GM23338 (cell line): ENCODE results near the gene RNF4. TPM values are rescaled to one million over a fixed set of nuclear protein-coding genes. Genes with fewer than 3 reads are reported as not detected.

Experiments
- ATAC-seq: fragments of 200-7000 bp; cut with Tn5 transposase; 3 replicates; pipeline ENCODE4 v1.9.1; 2020
- DNase-seq: peaks from one replicate; pipeline ENCODE4 v3.0.0-alpha.2; 2015; ENCODE audit warnings: low spot score
- H2AFZ ChIP-seq: fragments of 200-600 bp; sonication (generic); 2 replicates; pipeline ENCODE4 v1.8.0; 2016; ENCODE audit warnings: antibody characterized with exemption, mild to moderate bottlenecking, moderate library complexity
- H3F3A ChIP-seq: fragments of 200-600 bp; sonication (generic); replicated peaks from 2 replicates; pipeline ENCODE4 v1.8.0; 2017; ENCODE audit warnings: antibody characterized with exemption, mixed run types, low read depth
- H3K27ac ChIP-seq: fragments of 200-600 bp; sonication (generic); 2 replicates; pipeline ENCODE4 v1.6.1; 2016; ENCODE audit warnings: low read depth
- H3K27me3 ChIP-seq: fragments of 200-600 bp; sonication (generic); 2 replicates; pipeline ENCODE4 v1.8.0; 2016; ENCODE audit warnings: mild to moderate bottlenecking, mixed run types, moderate library complexity; ENCODE audit not compliant: insufficient read depth
- H3K36me3 ChIP-seq: fragments of 200-600 bp; sonication (generic); 2 replicates; pipeline ENCODE4 v1.8.0; 2016; ENCODE audit warnings: mild to moderate bottlenecking; ENCODE audit not compliant: insufficient read depth
- H3K4me1 ChIP-seq: fragments of 200-600 bp; sonication (generic); 2 replicates; pipeline ENCODE4 v1.8.0; 2016; ENCODE audit warnings: mild to moderate bottlenecking, moderate library complexity; ENCODE audit not compliant: insufficient read depth
- H3K4me2 ChIP-seq: fragments of 200-600 bp; sonication (generic); 2 replicates; pipeline ENCODE4 v1.7.1; 2017; ENCODE audit warnings: mixed run types
- H3K4me3 ChIP-seq: fragments of 200-600 bp; sonication (generic); 2 replicates; pipeline ENCODE4 v1.6.1; 2016; ENCODE audit warnings: mixed run types
- H3K79me2 ChIP-seq: fragments of 200-600 bp; sonication (generic); replicated peaks from 2 replicates; pipeline ENCODE4 v1.8.0; 2017; ENCODE audit warnings: mild to moderate bottlenecking; ENCODE audit not compliant: insufficient read depth
- H3K9me2 ChIP-seq: fragments of 200-600 bp; sonication (generic); 2 replicates; pipeline ENCODE4 v1.8.0; 2017; ENCODE audit not compliant: insufficient read depth
- H4K20me1 ChIP-seq: fragments of 200-600 bp; sonication (generic); replicated peaks from 2 replicates; pipeline ENCODE4 v1.8.0; 2017; ENCODE audit warnings: mild to moderate bottlenecking; ENCODE audit not compliant: insufficient read depth
- H3K27ac Mint-ChIP-seq: 2 replicates; pipeline ENCODE4 v1.8.0; 2020; ENCODE audit warnings: inconsistent platforms, mild to moderate bottlenecking, moderate library complexity, mixed read lengths
- H3K27me3 Mint-ChIP-seq: 3 replicates; pipeline ENCODE4 v1.8.0; 2022; ENCODE audit warnings: low read depth, mild to moderate bottlenecking, moderate library complexity, mixed read lengths, inconsistent platforms; ENCODE audit not compliant: insufficient read depth, poor library complexity
- H3K36me3 Mint-ChIP-seq: 3 replicates; pipeline ENCODE4 v1.8.0; 2021; ENCODE audit warnings: low read depth, mild to moderate bottlenecking, inconsistent platforms, moderate library complexity, mixed read lengths
- H3K4me1 Mint-ChIP-seq: 3 replicates; pipeline ENCODE4 v1.8.0; 2020; ENCODE audit warnings: mild to moderate bottlenecking, inconsistent platforms, mixed read lengths
- H3K4me3 Mint-ChIP-seq: 3 replicates; pipeline ENCODE4 v1.8.0; 2021; ENCODE audit warnings: moderate library complexity, mild to moderate bottlenecking, inconsistent platforms, mixed read lengths
- H3K9me3 Mint-ChIP-seq: 3 replicates; pipeline ENCODE4 v1.8.0; 2020; ENCODE audit warnings: moderate library complexity, mild to moderate bottlenecking, inconsistent platforms, mixed read lengths
- CREB1 ChIP-seq: fragments of 250-450 bp; sonication (Bioruptor Pico); IDR thresholded peaks from 2 replicates; pipeline ENCODE4 v1.5.0; 2020; ENCODE audit warnings: low read depth, mild to moderate bottlenecking, moderate library complexity
- ETS1 ChIP-seq: IDR thresholded peaks from 2 replicates; pipeline ENCODE4 v1.6.1; 2016; ENCODE audit warnings: antibody characterized with exemption
- EZH2 ChIP-seq: fragments of 200-600 bp; sonication (generic); IDR thresholded peaks from one replicate; pipeline ENCODE4 v1.8.0; 2017; ENCODE audit warnings: antibody characterized with exemption, mild to moderate bottlenecking, low read depth; ENCODE audit not compliant: unreplicated experiment
- JUNB ChIP-seq: IDR thresholded peaks from one replicate; pipeline ENCODE4 v1.6.1; 2016; ENCODE audit warnings: antibody characterized with exemption; ENCODE audit not compliant: unreplicated experiment
- NANOG ChIP-seq: IDR thresholded peaks from 2 replicates; pipeline ENCODE4 v1.6.1; 2016; ENCODE audit warnings: antibody characterized with exemption, borderline replicate concordance
- POLR2AphosphoS5 ChIP-seq: IDR thresholded peaks from 2 replicates; pipeline ENCODE4 v1.6.1; 2016; ENCODE audit warnings: antibody characterized with exemption, low read depth
- REST ChIP-seq: IDR thresholded peaks from one replicate; pipeline ENCODE4 v1.6.1; 2018; ENCODE audit warnings: antibody characterized with exemption; ENCODE audit not compliant: unreplicated experiment
- STAT1 ChIP-seq: IDR thresholded peaks from one replicate; pipeline ENCODE4 v1.6.1; 2016; ENCODE audit warnings: antibody characterized with exemption; ENCODE audit not compliant: unreplicated experiment
- ZNF114 ChIP-seq: fragments of 250-450 bp; sonication (Bioruptor Pico); IDR thresholded peaks from 2 replicates; pipeline ENCODE4 v1.5.0; 2020; ENCODE audit warnings: mild to moderate bottlenecking, moderate library complexity
- ZNF331 ChIP-seq: fragments of 250-450 bp; sonication (Bioruptor Pico); IDR thresholded peaks from 2 replicates; pipeline ENCODE4 v1.5.0; 2020; ENCODE audit warnings: low read depth, mild to moderate bottlenecking, moderate library complexity
- polyA plus RNA-seq: library from polyadenylated mRNA; unstranded; fragments of >200 nt; fragmentation: Nextera tagmentation; extraction: Ambion mirVana; gene quantifications from 2 replicates; pipeline ENCODE4 v1.2.1, GENCODE V29; 2016
- total RNA-seq: library from RNA; depleted of rRNA; stranded (reverse); fragments of >200 nt; shearing (Covaris generic); gene quantifications from 2 replicates; pipeline ENCODE4 v1.2.3, GENCODE V29; 2014

RNF4 gene
- total and polyA plus RNA-seq, 2 experiments from 2014 or later, result 47.7 to 77.2 TPM

GRCh38 chr4:2445571-2445970 lies 23.3 kb upstream of the RNF4 start (continued):
- TF ChIP-seq STAT1, result no peak
- no peak for TF ChIP-seq ETS1
- TF ChIP-seq EZH2, result no peak
- no peak for TF ChIP-seq ZNF114 (CRISPR knock-in tag)

GRCh38 chr4:2446656-2447564 lies 22.0 kb upstream of the RNF4 start:
- no peak overlapping the region for H3K4me3 ChIP-seq
- H3K9me3 Mint-ChIP-seq, result no peaks in the 10 kb centered on the region
- no peak overlapping the region for H2AFZ ChIP-seq
- ATAC-seq, result no peak
- H3K27me3 ChIP-seq, result no peaks in the 10 kb centered on the region
- H3K79me2 ChIP-seq, result no peaks in the 10 kb centered on the region
- no peak overlapping the region for H3K4me2 ChIP-seq
- H3K4me1 ChIP-seq, result no peaks in the 10 kb centered on the region
- no peaks in the 10 kb centered on the region for H4K20me1 ChIP-seq
- DNase-seq, result no peak
- no peak overlapping the region for H3K4me3 Mint-ChIP-seq
- no peaks in the 10 kb centered on the region for H3F3A ChIP-seq
- no peak for TF ChIP-seq NANOG
- TF ChIP-seq EZH2, result no peak
- no peak for TF ChIP-seq POLR2AphosphoS5
- no peak for TF ChIP-seq JUNB
- TF ChIP-seq ETS1, result no peak
- no peak for TF ChIP-seq CREB1 (CRISPR knock-in tag)
- no peak for TF ChIP-seq ZNF114 (CRISPR knock-in tag)
- TF ChIP-seq ZNF331 (CRISPR knock-in tag), result no peak
- TF ChIP-seq REST, result no peak
- no peak for TF ChIP-seq STAT1
- H3K36me3 Mint-ChIP-seq, result no peaks in the 10 kb centered on the region
- peaks cover 13% of the 10 kb centered on the region; the same call in 1 of the 2 replicates for H3K9me2 ChIP-seq
- no peak overlapping the region for H3K27ac Mint-ChIP-seq
- H3K36me3 ChIP-seq, result no peaks in the 10 kb centered on the region
- H3K4me1 Mint-ChIP-seq, result peaks cover 2% of the 10 kb centered on the region; the same call in 2 of the 3 replicates
- peaks cover 9% of the 10 kb centered on the region for H3K27me3 Mint-ChIP-seq
- H3K27ac ChIP-seq, result no peak overlapping the region
